BE2C (cell line): ENCODE measurements around the gene CLCN7.

ENCODE experiments used
- DNase-seq: peaks from one replicate; pipeline ENCODE4 v3.0.0-alpha.2; 2020
- H3K27me3 ChIP-seq: fragments of 250-450 bp; sonication (Bioruptor Pico); 2 replicates; pipeline ENCODE4 v1.5.1; 2020; ENCODE audit warnings: mild to moderate bottlenecking
- H3K36me3 ChIP-seq: fragments of 250-450 bp; sonication (Bioruptor Pico); 2 replicates; pipeline ENCODE4 v1.5.1; 2020; ENCODE audit warnings: mild to moderate bottlenecking
- H3K4me1 ChIP-seq: fragments of 250-450 bp; sonication (Bioruptor Pico); 2 replicates; pipeline ENCODE4 v1.5.1; 2020
- H3K4me3 ChIP-seq: 2 replicates; pipeline ENCODE4 v1.5.1; 2011; ENCODE audit warnings: low read depth, low read length
- H3K9me3 ChIP-seq: fragments of 250-450 bp; sonication (Bioruptor Pico); 2 replicates; pipeline ENCODE4 v1.5.1; 2020
- TF ChIP-seq, protein P1 (sequence below): IDR thresholded peaks from 2 replicates; pipeline ENCODE4 v1.5.1; 2012; ENCODE audit warnings: mild to moderate bottlenecking, low read depth, low read length

CLCN7 gene

DNA sequence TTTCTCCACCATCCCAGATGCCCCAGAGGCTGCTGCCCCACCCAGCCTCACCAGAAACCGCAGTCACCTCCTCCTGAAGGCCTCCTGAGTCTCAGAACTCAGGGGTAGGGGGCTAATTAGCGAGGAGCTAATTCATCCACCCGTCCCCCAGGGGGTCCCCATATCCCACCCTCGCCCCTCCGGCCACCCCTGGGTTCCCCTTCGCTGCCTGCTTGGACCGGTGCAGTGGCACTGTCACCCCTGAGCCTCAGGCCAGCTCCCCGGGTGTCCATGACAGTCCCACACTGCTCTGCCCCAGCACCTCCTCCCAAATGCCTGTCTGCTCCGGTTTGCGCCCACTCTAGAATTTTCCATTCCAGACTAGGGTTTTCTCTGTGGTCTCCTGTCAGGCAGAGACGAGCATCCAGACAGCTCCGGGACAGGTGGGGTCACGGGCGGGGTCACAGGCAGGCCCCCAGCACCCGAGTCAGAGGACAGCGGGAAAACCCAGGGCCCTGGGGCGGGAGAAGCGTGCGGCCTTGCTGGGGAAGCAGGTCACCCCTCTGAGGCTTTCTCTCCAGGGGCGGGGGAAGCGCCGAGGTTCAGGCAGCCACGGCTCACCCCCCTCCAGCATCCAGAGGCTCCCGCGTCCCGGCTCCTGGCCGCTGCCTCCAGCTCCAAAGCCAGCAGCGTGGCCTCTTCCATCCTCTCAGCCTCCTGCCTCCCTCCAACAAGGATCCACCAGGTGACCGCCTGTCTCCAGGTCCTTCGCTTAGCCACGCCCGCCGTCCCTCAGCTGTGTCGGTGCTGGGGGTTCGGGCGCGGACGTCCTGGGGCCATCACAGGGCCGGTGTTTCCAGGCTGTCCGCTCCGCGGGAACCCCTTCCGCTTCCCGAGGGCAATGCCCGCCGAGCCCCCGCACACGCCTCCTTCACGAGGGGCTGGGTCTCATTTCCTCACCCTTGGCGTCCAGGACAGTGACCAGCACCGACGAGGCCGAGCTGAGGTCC, 47.1 kb downstream of the CLCN7 start:
- Histone ChIP-seq H3K9me3 (no peaks in the 10 kb centered on the region), H3K36me3 (no peaks in the 10 kb centered on the region), H3K4me3 (no peak overlapping the region), H3K4me1 (peaks cover 16% of the 10 kb centered on the region), H3K27me3 (no peaks in the 10 kb centered on the region)
- peak; percentile 14 for DNase-seq
- TF ChIP-seq, protein P1, sequence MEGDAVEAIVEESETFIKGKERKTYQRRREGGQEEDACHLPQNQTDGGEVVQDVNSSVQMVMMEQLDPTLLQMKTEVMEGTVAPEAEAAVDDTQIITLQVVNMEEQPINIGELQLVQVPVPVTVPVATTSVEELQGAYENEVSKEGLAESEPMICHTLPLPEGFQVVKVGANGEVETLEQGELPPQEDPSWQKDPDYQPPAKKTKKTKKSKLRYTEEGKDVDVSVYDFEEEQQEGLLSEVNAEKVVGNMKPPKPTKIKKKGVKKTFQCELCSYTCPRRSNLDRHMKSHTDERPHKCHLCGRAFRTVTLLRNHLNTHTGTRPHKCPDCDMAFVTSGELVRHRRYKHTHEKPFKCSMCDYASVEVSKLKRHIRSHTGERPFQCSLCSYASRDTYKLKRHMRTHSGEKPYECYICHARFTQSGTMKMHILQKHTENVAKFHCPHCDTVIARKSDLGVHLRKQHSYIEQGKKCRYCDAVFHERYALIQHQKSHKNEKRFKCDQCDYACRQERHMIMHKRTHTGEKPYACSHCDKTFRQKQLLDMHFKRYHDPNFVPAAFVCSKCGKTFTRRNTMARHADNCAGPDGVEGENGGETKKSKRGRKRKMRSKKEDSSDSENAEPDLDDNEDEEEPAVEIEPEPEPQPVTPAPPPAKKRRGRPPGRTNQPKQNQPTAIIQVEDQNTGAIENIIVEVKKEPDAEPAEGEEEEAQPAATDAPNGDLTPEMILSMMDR = no peak

DNA sequence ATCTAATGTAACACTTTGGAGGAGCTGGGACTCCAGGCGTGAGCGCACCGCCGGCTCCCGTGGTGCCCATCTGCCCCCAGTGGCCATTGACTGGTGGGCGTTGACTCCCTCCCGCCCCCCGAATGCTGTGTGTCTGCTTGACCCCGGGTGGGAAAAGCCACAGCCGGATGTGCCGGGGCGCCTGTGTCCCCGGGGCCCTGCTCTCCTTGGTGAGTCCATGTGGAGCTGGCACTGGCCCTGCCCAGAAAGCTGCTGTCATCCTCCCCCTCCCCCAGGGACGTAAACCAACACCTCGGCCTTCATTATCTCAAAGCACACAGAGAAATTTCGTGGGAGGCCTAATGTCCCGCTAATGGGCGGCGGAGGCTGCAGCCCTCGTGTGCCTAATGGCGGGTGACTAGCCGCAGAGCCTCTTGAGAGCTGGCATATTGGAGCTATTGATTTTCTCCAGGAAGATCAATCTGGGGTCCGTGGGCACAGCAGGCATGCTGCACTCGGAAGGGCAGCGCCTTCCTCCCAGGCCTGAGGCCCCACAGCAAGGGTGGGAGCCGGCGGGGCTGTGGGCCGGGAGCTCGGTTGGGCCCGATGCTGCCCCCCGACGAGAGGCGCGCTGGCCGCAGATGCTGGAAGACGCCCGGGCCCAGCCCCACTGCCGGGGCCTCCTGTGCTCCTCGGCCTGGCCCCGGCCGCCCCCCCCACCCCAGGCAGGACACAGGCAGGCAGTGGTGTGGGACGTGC, 47.9 kb downstream of the CLCN7 start:
- no peaks in the 10 kb centered on the region for H3K9me3 ChIP-seq
- no peak overlapping the region for H3K4me3 ChIP-seq
- peak; percentile 20 for DNase-seq
- H3K27me3 ChIP-seq = no peaks in the 10 kb centered on the region
- no peaks in the 10 kb centered on the region for H3K36me3 ChIP-seq
- TF ChIP-seq, protein P1 = no peak
- H3K4me1 ChIP-seq = peaks cover 16% of the 10 kb centered on the region

DNA sequence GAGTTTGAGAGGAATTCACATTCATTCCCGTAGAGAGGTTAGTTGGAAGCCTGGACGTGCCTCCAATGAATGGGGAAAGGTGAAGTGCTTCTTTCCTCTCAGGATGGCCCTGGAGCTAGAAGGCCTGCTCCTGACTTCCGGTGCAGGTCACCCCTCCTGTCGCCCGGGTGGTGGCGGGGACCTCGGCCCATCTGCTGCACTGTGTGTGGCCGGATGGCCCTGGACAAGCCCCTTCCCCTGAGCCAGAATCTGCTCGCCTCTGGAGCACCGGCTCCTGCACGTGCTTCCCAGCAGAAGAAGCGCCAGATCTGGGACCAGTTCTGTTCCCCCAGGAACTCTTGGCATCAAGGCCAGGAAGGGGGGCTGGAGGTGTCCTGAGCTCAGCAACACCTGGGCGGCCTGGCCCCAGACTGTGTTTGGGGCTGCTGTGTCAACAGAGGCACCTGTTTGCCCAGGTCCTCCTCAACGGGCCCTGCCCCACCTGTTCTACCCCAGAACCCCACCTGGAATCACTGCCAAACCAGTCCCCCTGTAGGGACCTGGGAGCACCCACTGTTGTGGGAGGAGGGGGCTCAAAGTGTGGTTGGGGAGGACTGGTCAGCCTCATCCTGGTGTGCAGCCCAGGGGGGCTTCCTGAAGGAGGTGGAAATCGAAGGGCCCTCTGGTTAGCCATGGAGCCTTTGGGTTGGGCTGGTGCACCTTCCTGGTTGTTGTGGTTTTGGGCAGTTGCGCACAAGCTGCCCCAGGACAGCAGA, 49.0 kb downstream of the CLCN7 start:
- Histone ChIP-seq H3K4me1 (peaks cover 10% of the 10 kb centered on the region), H3K27me3 (no peaks in the 10 kb centered on the region), H3K36me3 (no peaks in the 10 kb centered on the region), H3K9me3 (no peaks in the 10 kb centered on the region), H3K4me3 (no peak overlapping the region)
- DNase-seq = no peak
- TF ChIP-seq, protein P1 = no peak

DNA sequence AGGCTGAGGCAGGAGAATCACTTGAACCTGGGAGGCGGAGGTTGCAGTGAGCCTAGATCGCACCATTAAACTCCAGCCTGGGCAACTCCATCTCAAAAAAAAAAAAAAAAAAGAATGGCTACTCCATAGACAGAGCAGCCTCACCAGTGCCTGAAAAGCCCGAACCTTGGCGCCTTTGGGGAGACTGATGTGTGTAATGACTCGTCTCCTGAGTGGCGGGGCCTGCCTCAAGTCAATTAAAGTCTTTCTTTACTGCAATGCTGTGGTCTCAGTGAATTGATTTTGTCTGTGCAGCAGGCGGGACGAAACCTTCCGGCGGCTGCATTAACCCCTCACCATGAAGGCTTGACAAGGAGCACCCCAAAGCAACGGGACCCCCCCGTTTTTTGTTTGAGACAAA, 50.8 kb downstream of the CLCN7 start:
- TF ChIP-seq, protein P1 = no peak
- no peak for DNase-seq
- H3K9me3 ChIP-seq = no peaks in the 10 kb centered on the region

DNA sequence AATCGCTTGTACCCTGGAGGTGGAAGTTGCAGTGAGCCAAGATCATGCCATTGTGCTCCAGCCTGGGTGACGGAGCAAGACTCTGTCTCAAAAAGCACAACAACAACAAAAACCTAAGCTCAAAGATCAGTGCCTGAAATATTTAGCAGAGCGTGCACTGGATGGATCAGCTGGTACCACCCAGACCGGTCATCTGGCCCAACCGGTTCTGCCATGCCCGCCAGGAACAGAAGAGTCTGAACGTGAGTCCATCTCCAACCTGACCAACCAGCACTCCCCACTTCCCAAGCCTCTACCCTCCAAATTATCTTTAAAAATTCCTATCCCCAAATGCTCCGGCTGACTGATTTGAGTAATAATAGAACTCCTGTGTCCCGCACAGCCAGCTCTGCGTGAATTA, 52.8 kb downstream of the CLCN7 start:
- Histone ChIP-seq H3K27me3 (no peaks in the 10 kb centered on the region), H3K4me3 (no peak overlapping the region), H3K4me1 (no peaks in the 10 kb centered on the region), H3K9me3 (no peaks in the 10 kb centered on the region), H3K36me3 (peaks cover 7% of the 10 kb centered on the region; the same call in 1 of the 2 replicates)
- TF ChIP-seq, protein P1 = no peak
- DNase-seq = no peak

More for the DNA sequence above, 50.8 kb downstream of the CLCN7 start:
- Histone ChIP-seq H3K36me3 (no peaks in the 10 kb centered on the region), H3K27me3 (no peaks in the 10 kb centered on the region), H3K4me1 (no peaks in the 10 kb centered on the region), H3K4me3 (no peak overlapping the region)
